ENCODE results near the gene PTPRG.

Gene PTPRG

DNA sequence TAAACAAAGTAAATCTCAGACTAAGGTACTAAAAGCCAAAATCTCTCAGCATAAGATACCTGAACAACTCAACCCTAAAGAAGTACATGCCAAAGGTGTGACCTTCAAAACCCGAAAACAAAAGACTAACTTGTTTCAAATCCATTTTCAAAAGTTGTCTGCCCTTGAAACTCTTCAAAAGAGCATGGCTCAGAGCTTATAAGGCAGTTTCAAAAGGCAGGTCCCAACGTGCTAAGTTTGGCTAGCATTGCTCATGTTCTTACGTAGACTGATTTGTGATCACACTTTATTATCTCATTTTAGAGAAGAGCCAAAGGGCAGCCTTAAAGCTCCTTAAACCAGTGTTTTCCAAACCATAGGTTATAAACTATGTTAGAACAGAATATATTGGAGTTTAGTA, 699.8 kb downstream of the PTPRG start:
- no peak for DNase-seq

- DNase-seq, result no peak
Measured at GRCh38 chr3:62261736-62262135, 700.4 kb downstream of the PTPRG start.

- no peak for DNase-seq
Measured at GRCh38 chr3:62265528-62265927, 704.2 kb downstream of the PTPRG start.

GRCh38 chr3:62266668-62267283, 705.4 kb downstream of the PTPRG start:
- DNase-seq, result no peak

GRCh38 chr3:62276658-62277180, 715.3 kb downstream of the PTPRG start:
- DNase-seq, result no peak

- DNase-seq, result no peak
Measured at GRCh38 chr3:62277450-62277849, 716.1 kb downstream of the PTPRG start.

GRCh38 chr3:62277986-62278385, 716.6 kb downstream of the PTPRG start:
- no peak for DNase-seq

DNA sequence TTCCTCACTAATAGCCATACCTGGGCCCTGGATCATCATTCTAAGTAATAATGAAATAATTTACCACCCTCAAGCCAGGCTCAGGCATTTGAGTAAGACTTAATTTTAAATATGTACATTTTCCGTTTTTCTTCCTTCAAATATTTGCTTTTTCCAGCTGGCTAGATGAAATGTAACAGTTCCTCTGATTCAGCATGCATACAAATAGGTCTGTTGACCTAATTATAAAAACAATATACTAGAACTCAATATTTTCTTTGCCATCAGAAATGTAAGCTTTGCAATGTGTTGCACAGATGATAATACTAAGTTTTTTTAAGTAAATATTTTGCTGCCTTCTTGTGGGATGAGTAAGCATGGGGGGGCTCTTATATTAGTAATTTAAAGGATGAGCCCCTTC, 720.4 kb downstream of the PTPRG start:
- no peak for DNase-seq

DNA sequence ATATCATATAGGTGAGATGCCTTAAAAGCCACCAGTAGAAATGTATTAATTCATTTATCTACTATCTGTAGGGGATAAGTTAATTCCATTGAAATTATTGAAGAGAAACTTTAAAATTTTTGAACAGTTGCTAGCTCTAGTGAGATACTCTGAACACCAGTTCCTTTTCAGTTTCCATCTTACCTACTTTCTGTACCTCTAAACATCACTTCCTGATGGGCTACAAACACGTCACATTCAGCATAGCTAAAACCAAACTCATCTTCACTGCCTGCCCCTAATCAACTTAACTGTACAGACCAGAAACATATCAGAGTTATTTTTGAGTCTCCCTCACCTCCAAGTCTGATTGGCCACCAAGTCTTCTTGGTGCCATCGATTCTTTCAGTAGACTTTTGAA, 723.1 kb downstream of the PTPRG start:
- no peak for DNase-seq

DNA sequence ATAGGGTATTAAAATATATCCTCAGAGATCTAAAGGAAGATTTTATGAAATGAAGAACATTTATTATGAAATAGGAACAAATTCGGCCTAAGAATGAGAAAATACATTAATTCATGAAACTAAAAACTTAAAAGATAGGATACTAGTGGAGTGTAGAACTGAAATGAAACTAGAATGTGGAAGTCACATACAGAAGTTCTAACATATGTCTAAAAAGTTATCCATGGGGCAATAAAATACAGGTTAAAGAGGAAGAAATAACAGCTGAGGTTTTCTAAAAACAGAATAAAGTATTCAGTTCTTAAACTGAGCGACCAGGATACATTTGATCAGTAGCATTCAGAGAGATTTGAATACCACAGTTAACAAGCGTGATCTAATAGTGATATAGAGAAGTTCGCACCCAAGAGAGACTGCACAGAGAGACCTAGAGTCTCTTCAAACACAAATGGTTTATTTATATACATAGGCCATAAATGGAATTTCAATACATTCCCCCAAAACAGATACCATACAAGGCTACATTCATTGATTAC, 726.1 kb downstream of the PTPRG start:
- DNase-seq, result no peak

DNA sequence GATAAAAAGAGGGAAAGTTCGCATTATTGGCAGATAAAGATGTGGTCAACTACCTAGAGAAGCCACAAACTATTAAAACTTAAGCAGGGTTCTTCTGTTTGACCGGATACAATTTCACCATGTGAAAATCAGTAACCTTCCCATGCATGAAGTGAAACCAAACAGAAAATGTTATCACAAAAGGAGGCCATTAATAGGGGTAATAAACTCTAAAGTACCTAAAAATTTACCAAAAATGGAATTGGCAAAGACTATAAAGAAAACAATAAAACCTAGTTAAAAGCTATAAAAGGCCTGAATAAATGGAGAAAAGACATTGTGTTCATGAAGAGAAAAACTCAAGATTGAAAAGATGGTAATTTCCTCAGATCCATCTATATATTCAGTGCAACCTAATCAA, 728.6 kb downstream of the PTPRG start:
- DNase-seq, result no peak

GRCh38 chr3:62293051-62293780, 731.8 kb downstream of the PTPRG start:
- DNase-seq, result no peak

- no peak for DNase-seq
Measured at GRCh38 chr3:62295571-62295970, 734.2 kb downstream of the PTPRG start.

- no peak for DNase-seq
Measured at GRCh38 chr3:62300617-62301016, 739.2 kb downstream of the PTPRG start.

DNA sequence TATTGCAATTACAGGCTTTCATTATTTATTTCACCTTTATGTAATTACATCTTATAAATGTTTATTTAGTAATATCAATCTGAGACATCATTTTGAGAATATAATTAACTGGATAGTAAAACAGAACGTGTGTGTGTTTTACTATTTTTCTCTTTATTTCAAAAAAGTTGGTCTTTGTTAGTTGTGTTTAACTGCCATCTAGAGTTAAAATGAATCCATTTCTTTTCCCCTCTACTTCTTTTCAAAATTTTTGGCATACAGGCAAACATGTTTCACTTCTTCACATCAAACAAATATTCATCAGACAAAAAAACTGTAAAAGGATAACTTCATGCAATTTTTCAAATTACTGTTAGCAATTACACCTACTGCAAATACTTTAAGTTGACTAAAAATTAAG, 750.8 kb downstream of the PTPRG start:
- DNase-seq, result no peak

- no peak for DNase-seq
Measured at GRCh38 chr3:62316525-62316924, 755.2 kb downstream of the PTPRG start.

- DNase-seq, result no peak
Measured at GRCh38 chr3:62318365-62318751, 757.0 kb downstream of the PTPRG start.

DNA sequence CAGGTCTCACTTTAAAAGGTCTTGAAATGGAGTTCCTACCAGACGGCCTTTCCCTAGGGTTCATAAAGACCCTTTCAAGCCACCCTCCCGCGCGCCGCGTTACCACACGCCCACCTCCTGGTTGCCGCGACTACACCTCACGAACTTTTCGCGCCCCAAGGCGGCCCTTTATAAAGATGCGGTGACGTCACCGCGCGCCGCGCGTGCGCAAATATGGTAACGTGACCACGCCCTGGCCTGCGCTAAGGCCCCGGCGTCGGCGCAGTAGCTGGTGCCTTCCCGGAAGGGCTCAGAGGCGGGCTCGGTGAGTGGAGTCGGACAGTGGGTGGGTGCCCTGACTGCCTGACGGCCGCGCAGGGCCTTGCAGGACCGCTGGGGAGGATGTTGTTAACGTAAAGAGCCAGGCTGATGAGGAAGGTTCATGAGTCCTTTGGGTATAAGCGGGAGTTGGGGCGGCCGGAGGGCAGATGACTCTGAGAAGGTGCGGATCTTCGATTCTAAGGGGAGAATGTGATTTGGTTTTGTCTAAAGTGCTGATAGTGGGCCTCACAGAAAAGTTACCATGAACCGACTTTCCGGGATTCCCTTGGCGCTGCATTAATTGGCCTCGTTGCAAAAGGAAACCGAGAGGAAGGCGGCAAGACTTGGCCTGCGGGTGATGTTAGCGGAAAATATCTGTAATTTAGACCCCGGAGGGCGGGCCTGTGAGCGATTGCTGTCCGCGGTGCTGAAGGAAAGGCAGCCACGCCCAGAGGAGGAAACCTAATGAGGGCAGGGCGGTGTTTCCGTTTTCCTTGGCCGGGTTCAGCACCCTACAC, 757.6 kb downstream of the PTPRG start:
- DNase-seq, result peak; percentile 61

DNA sequence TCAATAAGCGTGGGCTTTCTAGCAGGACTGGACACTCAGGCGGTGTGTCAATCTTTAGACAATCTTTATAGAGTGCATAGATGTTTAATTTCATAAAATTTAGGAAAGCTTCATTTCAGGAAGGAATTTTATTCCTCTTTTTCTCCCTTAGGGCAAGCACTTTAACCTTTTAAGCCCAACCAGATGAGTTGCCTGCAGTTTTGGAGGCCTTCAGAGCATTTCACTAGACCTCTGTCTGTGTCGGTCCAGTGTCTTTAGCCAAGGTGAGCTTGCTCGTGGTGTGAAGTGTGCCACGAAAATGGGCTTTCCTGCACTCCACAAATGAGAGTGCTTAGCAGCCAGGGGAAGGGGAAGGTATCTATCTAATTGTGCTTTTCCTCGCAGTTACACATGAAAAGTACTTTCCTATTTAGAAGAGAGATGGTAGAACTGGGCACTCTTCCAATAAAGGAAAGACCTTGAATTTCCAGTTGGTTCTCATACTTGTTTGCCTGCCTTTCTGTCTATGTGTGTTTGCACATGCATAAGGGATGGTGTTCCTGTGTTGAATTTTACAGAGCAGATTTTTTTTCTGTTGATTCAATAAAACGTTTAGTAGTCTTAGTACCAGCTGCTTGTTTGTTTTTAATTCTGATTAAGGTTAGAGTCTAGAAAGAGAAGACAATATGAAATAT, 758.3 kb downstream of the PTPRG start:
- DNase-seq, result no peak

DNA sequence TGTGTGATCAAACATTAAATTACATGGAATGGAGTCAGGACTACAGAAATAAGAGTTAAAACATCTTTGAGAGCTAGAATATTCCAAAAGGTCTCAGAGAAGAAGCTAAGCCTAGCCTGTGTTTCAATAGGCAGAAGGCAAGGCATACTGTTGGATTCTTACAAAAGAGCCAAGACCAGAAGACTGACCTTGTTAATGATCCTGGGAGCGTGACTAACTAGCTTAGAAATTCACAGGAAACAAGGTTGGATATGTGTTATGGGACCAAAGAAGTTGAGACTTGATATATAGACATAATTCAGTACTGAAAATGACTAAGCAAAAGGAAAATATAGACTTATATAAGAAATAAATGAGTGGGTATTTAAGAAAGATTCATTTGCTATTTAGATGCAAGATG, 761.9 kb downstream of the PTPRG start:
- DNase-seq, result no peak

GRCh38 chr3:62325896-62326295, 764.5 kb downstream of the PTPRG start:
- DNase-seq, result no peak

- no peak for DNase-seq
Measured at GRCh38 chr3:62329971-62330370, 768.6 kb downstream of the PTPRG start.

- no peak for DNase-seq
Measured at GRCh38 chr3:62332017-62332416, 770.6 kb downstream of the PTPRG start.

Data from stimulated activated naive CD4-positive, alpha-beta T cell treated with Interleukin-2 at 50 U/mL for 16 hours (primary cell).